Activated T-helper 1 cell treated with anti-CD3 and anti-CD28 coated beads, Interleukin-12 subunit alpha, Interleukin-12 subunit beta, Interleukin-2, Interleukin-4 antibody, amounts not matched to agents 30 ng/mL and 10 ng/mL and 1 ng/mL, durations not matched to agents 14 hours and 24 hours and 36 hours (primary cell): ENCODE data around the gene ERBB2. TPM values are rescaled to one million over a fixed set of nuclear protein-coding genes. Genes with fewer than 3 reads are reported as not detected.

Experiments used
- DNase-seq: peaks from one replicate; pipeline ENCODE4 v3.0.0; 2021; ENCODE audit warnings: low spot score
- H3K27ac Mint-ChIP-seq: one replicate; pipeline ENCODE4 v1.8.0; 2021; ENCODE audit warnings: mild to moderate bottlenecking, mixed read lengths
- H3K27me3 Mint-ChIP-seq: one replicate; pipeline ENCODE4 v1.8.0; 2022; ENCODE audit warnings: mild to moderate bottlenecking, moderate library complexity, mixed read lengths; ENCODE audit not compliant: insufficient read depth
- H3K36me3 Mint-ChIP-seq: one replicate; pipeline ENCODE4 v1.8.0; 2021; ENCODE audit warnings: low read depth, mixed read lengths
- H3K4me1 Mint-ChIP-seq: one replicate; pipeline ENCODE4 v1.8.0; 2021; ENCODE audit warnings: low read depth, mixed read lengths
- H3K4me3 Mint-ChIP-seq: one replicate; pipeline ENCODE4 v1.8.0; 2021; ENCODE audit warnings: mild to moderate bottlenecking, moderate library complexity, mixed read lengths
- H3K9me3 Mint-ChIP-seq: one replicate; pipeline ENCODE4 v1.8.0; 2021; ENCODE audit warnings: mixed read lengths
- intact Hi-C: fragments of 100-400 bp; cut with micrococcal nuclease; formaldehyde crosslinking; loops from one replicate; pipeline ENCODE4 v1.15.1; 2024
- total RNA-seq: library from RNA; stranded (reverse); gene quantifications from 2 replicates; pipeline ENCODE4 v1.2.3, GENCODE V29; 2022

The ERBB2 gene
- total RNA-seq, 1 donor from 2014 or later: 3.0 TPM

DNA sequence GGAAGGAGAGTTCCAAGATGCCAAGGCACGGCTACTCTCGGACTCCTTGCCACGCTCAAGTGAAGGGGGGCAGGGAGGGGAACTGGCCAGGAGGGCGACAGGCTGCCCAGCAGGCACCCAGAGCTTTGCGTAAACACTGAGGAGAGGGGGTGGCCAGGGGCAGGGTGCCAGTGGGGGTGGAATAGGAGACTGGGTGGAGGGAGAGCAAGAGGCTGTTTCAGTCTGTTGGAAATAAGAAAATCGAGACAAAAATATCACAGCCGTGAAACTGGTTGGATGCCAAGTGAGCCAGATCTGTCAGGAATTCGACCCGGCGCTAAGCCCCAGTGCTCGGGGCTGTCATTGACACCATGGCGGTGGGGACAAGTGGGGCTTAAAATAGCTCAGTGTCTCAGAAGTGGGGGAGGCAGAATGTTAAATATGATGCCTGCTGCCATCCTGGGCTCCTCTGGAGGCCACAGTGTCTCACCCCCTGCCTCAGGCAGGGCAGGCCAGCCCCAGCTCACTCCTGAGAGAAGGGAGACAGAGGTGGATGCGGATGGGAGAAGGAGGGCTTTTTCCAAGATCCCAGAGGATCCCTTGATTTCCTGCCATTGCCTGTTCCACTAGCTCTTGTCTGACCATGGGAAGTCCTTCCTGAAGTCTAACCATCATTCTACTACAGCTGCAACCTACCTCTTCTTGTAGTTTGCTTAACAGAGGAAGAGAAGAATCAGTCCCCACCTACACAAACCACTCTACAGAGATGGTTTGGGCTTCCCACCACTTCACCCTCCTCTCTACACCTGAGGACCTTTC, 22.1 kb upstream of the ERBB2 start:
- peaks cover 2% of the 10 kb centered on the region for H3K27me3 Mint-ChIP-seq
- no peak overlapping the region for H3K4me3 Mint-ChIP-seq
- no peak overlapping the region for H3K27ac Mint-ChIP-seq
- no peaks in the 10 kb centered on the region for H3K9me3 Mint-ChIP-seq
- peaks cover 16% of the 10 kb centered on the region for H3K36me3 Mint-ChIP-seq
- intact Hi-C loops: no loop called here
- no peak for DNase-seq
- peaks cover 52% of the 10 kb centered on the region for H3K4me1 Mint-ChIP-seq

DNA sequence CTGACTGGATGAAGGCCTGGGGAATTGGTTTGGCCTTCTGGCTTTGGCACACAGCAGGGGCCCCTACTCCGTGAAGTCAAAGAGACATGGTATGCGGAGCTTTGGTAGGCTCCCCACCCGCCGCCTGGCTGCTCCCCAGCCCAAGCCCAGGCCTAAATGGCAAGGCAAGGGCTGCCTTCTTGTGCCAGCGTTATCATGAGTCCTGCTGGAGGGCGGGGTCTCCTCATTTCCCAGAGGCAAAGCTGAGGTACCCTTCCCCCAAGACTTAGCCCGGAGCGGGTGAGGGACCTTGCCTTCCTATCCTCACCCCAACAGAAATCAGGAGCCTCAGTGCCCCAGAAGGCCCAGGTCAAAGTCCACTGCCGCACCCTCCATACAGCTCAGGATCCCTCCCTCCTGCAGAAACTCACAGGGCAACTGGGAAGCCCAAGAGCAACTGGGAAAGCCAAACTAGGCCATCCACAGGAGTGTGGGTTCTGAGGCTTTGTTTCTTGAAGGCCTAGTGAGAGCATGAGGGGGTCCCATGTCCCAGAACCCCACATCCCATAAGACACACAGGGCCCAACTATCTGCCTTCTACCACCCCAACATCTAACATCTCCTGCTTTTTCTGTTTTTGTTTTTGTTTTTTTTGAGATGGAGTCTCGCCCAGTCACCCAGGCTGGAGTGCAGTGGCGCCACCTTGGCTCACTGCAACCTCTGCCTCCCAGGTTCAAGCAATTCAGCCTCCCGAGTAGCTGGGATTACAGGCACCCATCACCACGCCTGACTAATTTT, 21.3 kb upstream of the ERBB2 start:
- DNase-seq: no peak
- Mint-ChIP-seq H3K27me3 (no peaks in the 10 kb centered on the region), H3K36me3 (peaks cover 17% of the 10 kb centered on the region), H3K4me3 (no peak overlapping the region), H3K4me1 (peaks cover 52% of the 10 kb centered on the region), H3K27ac (no peak overlapping the region), H3K9me3 (no peaks in the 10 kb centered on the region)
- intact Hi-C loops: loop anchor here (1.0 kb wide), 1 partner anchor 10 kb away; the partner anchor contains the start of gene PGAP3

DNA sequence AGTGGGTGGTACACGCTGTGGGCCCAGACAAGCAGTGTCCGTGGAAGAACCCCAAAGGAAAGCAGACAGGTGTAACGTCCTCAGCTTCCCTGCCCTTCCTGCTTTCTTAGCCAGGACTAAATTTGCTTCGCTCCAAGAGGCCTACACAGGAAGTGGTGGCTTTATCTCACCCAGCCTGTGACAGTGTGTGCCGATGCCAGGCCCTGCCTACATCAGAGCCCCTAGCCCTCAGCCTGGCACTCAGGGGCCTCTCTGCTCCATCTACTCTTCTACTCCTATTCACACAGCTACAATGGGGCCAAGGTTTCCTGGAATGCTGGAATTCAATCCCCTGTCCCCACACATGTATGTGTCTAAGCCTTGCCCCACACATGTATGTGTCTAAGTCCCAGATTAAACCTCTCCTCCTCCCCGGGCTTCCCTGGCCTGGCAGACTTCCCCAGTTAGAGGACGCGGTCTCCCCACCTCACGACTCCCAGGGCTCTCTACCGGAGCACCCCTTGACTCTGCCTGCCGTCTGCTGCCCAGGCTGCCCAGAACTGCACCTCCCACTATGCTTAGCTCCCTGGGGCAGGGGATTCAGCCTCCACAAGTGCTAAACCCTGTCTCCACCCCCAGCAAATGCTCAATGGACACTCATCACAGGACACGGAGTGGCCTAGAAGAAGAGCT, 20.2 kb upstream of the ERBB2 start:
- Mint-ChIP-seq H3K36me3 (peaks cover 17% of the 10 kb centered on the region), H3K9me3 (no peaks in the 10 kb centered on the region), H3K4me1 (peaks cover 52% of the 10 kb centered on the region), H3K27ac (peak overlapping the region; percentile 85), H3K27me3 (no peaks in the 10 kb centered on the region), H3K4me3 (no peak overlapping the region)
- intact Hi-C loops: loop anchor here (1.0 kb wide), 1 partner anchor 9 kb away; the partner anchor contains the start of gene PGAP3
- DNase-seq: peak; percentile 22

DNA sequence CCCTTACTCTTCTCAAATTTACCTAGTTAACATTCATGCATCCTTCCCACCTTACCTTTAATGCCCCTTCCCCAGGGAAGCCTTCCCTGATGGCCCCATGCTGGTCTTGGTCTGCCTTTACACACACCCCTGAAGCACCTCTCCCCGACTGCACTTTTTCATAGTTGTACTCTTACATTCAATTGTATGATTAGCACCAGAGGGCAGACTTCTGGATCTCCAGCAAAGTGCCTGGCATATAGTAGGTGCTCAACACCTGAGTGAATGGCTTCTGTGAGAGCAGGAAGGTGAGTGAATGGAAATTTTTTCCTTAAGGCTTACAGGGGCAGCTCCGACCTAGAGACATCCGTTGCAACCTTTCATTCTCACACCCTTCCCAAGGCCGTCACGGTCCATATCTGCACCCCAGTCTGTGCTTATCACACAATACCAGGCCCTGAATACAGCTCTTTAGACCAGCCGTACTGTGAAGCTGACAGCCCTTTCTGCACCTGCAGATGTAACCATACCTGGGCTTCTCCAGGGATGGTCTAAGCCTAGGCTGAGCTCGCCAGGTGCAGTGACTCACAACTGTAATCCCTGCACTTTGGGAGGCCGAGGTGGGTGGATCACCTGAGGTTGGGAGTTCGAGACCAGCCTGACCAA, 16.4 kb upstream of the ERBB2 start:
- Mint-ChIP-seq H3K36me3 (peaks cover 24% of the 10 kb centered on the region), H3K4me3 (no peak overlapping the region), H3K27ac (no peak overlapping the region), H3K9me3 (no peaks in the 10 kb centered on the region), H3K4me1 (peaks cover 39% of the 10 kb centered on the region), H3K27me3 (no peaks in the 10 kb centered on the region)
- intact Hi-C loops: no loop called here
- DNase-seq: no peak

- intact Hi-C loops: loop anchor here (5.0 kb wide), 1 partner anchor 178 kb away; the partner anchor contains the start of gene IKZF3
- H3K4me3 Mint-ChIP-seq: no peak overlapping the region
These were observed 15.3 kb upstream of the ERBB2 start for GRCh38 chr17:39684369-39685192.

GRCh38 chr17:39687101-39687545, 12.7 kb upstream of the ERBB2 start:
- Mint-ChIP-seq H3K27ac (no peak overlapping the region), H3K9me3 (no peaks in the 10 kb centered on the region), H3K36me3 (peaks cover 14% of the 10 kb centered on the region), H3K4me3 (peak overlapping the region; percentile 94), H3K4me1 (peaks cover 22% of the 10 kb centered on the region), H3K27me3 (no peaks in the 10 kb centered on the region)
- no peak for DNase-seq
- intact Hi-C loops: loop anchor here (1.0 to 5.0 kb wide), 2 partner anchors 50 to 175 kb away; partner anchors contain the start of genes IKZF3 and STARD3

More at GRCh38 chr17:39684369-39685192, 15.3 kb upstream of the ERBB2 start:
- H3K4me1 Mint-ChIP-seq: peaks cover 36% of the 10 kb centered on the region
- peaks cover 25% of the 10 kb centered on the region for H3K36me3 Mint-ChIP-seq
- no peaks in the 10 kb centered on the region for H3K9me3 Mint-ChIP-seq
- no peaks in the 10 kb centered on the region for H3K27me3 Mint-ChIP-seq
- H3K27ac Mint-ChIP-seq: no peak overlapping the region
- DNase-seq: no peak

- Mint-ChIP-seq H3K27me3 (no peaks in the 10 kb centered on the region), H3K27ac (peak within 1 kb of the TSS; percentile 69), H3K36me3 (peaks cover 14% of the 10 kb centered on the region), H3K4me3 (peak within 1 kb of the TSS; percentile 94), H3K9me3 (no peaks in the 10 kb centered on the region), H3K4me1 (peaks cover 22% of the 10 kb centered on the region)
- intact Hi-C loops: loop anchor here (1.0 to 5.0 kb wide), 7 partner anchors 9 to 293 kb away; partner anchors contain the start of genes CDK12, IKZF3, MIEN1 and PSMD3
- DNase-seq: peak; percentile 73
These were observed 12.1 kb upstream of the ERBB2 start, which contains the start of gene PGAP3 for GRCh38 chr17:39687546-39688474. PGAP3 (minus strand) TSS chr17:39688057; CDS start chr17:39688014, 43 bp downstream.

DNA sequence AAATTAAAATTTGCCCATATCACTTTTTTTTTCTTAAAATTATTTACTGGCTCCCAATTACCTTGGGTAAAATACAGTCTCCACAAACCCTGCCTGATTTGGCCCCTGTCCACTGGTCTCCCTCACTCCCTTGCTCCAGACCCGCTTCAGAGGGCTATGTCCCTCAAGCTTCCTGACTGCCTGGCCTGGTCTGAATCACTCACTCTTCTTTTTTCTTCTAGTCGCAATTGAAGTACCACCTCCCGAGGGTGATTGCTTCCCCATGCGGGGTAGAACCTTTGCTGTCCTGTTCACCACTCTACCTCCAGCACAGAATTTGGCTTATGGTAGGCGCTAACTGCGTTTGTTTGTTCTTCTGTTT, 11.4 kb upstream of the ERBB2 start:
- Mint-ChIP-seq H3K36me3 (peaks cover 13% of the 10 kb centered on the region), H3K9me3 (no peaks in the 10 kb centered on the region), H3K4me3 (peak overlapping the region; percentile 94), H3K4me1 (peaks cover 22% of the 10 kb centered on the region), H3K27me3 (no peaks in the 10 kb centered on the region), H3K27ac (peak overlapping the region; percentile 69)
- intact Hi-C loops: loop anchor here (1.0 to 5.0 kb wide), 6 partner anchors 9 to 292 kb away; partner anchors contain the start of genes CDK12, IKZF3, MIEN1 and PSMD3
- no peak for DNase-seq

GRCh38 chr17:39688945-39689344, 10.9 kb upstream of the ERBB2 start:
- intact Hi-C loops: loop anchor here (1.0 to 5.0 kb wide), 6 partner anchors 10 to 292 kb away; partner anchors contain the start of genes CDK12, IKZF3, MIEN1 and PSMD3
- H3K27ac Mint-ChIP-seq: no peak overlapping the region
- no peaks in the 10 kb centered on the region for H3K27me3 Mint-ChIP-seq
- H3K4me3 Mint-ChIP-seq: peak overlapping the region; percentile 94
- DNase-seq: no peak
- no peaks in the 10 kb centered on the region for H3K9me3 Mint-ChIP-seq
- H3K36me3 Mint-ChIP-seq: peaks cover 13% of the 10 kb centered on the region
- H3K4me1 Mint-ChIP-seq: peaks cover 22% of the 10 kb centered on the region

DNA sequence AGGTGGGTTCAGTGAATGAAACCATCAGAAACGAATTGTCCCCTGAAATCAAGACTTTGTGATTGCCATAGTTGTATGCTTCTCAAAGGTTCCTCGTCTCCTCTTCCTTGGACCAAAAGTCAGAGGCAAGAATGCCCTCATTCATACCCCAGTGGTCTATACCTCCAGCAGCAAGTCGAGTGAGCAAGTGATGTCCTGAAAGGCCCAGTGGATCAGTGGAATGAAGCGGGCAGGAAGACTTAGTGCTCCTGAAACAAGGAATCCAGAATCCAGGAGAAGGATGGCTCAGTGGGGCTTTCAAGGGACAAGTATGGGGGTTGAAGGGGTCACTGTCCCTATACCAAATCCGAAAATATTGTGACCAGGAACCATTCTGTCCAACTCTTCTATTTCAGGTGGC, 5.3 kb upstream of the ERBB2 start:
- H3K27ac Mint-ChIP-seq: no peak overlapping the region
- no peak overlapping the region for H3K4me3 Mint-ChIP-seq
- no peaks in the 10 kb centered on the region for H3K4me1 Mint-ChIP-seq
- no peaks in the 10 kb centered on the region for H3K36me3 Mint-ChIP-seq
- intact Hi-C loops: no loop called here
- DNase-seq: no peak
- H3K9me3 Mint-ChIP-seq: no peaks in the 10 kb centered on the region
- H3K27me3 Mint-ChIP-seq: peaks cover 15% of the 10 kb centered on the region

- no peaks in the 10 kb centered on the region for H3K9me3 Mint-ChIP-seq
- peaks cover 18% of the 10 kb centered on the region for H3K27me3 Mint-ChIP-seq
- intact Hi-C loops: no loop called here
These were observed 4.8 kb upstream of the ERBB2 start for GRCh38 chr17:39695089-39695474.

More at GRCh38 chr17:39695089-39695474, 4.8 kb upstream of the ERBB2 start:
- H3K4me1 Mint-ChIP-seq: no peaks in the 10 kb centered on the region
- no peak overlapping the region for H3K4me3 Mint-ChIP-seq
- H3K36me3 Mint-ChIP-seq: no peaks in the 10 kb centered on the region
- H3K27ac Mint-ChIP-seq: no peak overlapping the region
- DNase-seq: no peak
